ENCODE data around the gene RAB38. TPM values are rescaled to one million over a fixed set of nuclear protein-coding genes. Genes with fewer than 3 reads are reported as not detected.

RAB38 gene
- total and polyA plus RNA-seq, 7 donors: 0.20 to 0.63 (median 0.24) TPM; not detected in 1

GRCh38 chr11:88183233-88183632 lies 8.0 kb upstream of the RAB38 start:
- WGBS, 3 donors: 88 to 95% (median 90%) methylated on average over 3 of the region's 3 CpGs
- no peak for ATAC-seq
- intact Hi-C loops (cut with DNase I): no loop called here

DNA sequence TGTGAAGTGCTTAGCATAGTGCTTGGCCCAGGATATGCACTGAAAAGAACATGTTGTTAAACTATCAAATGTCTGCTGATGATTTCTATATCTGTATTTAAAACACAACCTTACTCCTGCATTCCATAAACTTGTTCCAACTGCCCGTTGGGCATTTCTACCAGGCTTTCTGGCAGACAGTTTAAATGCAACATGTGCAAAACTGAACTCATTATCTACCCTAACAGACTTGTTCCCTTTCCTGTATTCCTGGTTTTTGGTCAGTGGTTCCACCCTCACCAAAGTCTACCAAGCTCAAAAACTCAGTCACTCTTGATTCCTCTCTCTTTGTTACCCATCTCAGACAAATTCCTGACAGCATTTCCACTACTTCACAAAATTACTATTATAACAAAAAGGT lies 6.5 kb upstream of the RAB38 start:
- Histone ChIP-seq H3K27me3 (ENCODE audit: insufficient read depth in 3 of 3, low read length in 2 of 3) (no peaks in the 10 kb centered on the region), H3K4me1 (no peaks in the 10 kb centered on the region), H3K9me3 (no peaks in the 10 kb centered on the region), H3K27ac (no peak overlapping the region), H3K4me3 (no peak overlapping the region), H3K36me3 (ENCODE audit: insufficient read depth in 1 of 2, low read depth in 1 of 2) (no peaks in the 10 kb centered on the region)
- DNase-seq (no peak), ATAC-seq (no peak)
- intact Hi-C loops (cut with DNase I): no loop called here
- no peak for TF ChIP-seq CTCF (IDR thresholded peaks at IDR 0.05)
- 10 to 21% (median 16%) methylated on average over 1 of the region's 1 CpG for WGBS, 3 donors

More at GRCh38 chr11:88183233-88183632, 8.0 kb upstream of the RAB38 start:
- Histone ChIP-seq H3K36me3 (ENCODE audit: insufficient read depth in 1 of 2, low read depth in 1 of 2) (no peaks in the 10 kb centered on the region), H3K9me3 (no peaks in the 10 kb centered on the region), H3K27ac (no peak overlapping the region), H3K4me3 (no peak overlapping the region), H3K27me3 (ENCODE audit: insufficient read depth in 3 of 3, low read length in 2 of 3) (no peaks in the 10 kb centered on the region), H3K4me1 (no peaks in the 10 kb centered on the region)
- DNase-seq: no peak
- TF ChIP-seq CTCF (IDR thresholded peaks at IDR 0.05): no peak

GRCh38 chr11:88179971-88180629 lies 4.9 kb upstream of the RAB38 start:
- 64 to 80% (median 70%) methylated on average over 3 of the region's 3 CpGs for WGBS, 3 donors
- Histone ChIP-seq H3K36me3 (ENCODE audit: insufficient read depth in 1 of 2, low read depth in 1 of 2) (no peaks in the 10 kb centered on the region), H3K9me3 (no peaks in the 10 kb centered on the region), H3K4me3 (no peak overlapping the region), H3K27ac (no peak overlapping the region), H3K4me1 (no peaks in the 10 kb centered on the region), H3K27me3 (ENCODE audit: insufficient read depth in 3 of 3, low read length in 2 of 3) (no peaks in the 10 kb centered on the region)
- intact Hi-C loops (cut with DNase I): loop anchor here in 1 of 2 donors (10.0 kb wide), 1 partner anchor 65 kb away; no protein-coding TSS in a partner anchor
- no peak for TF ChIP-seq CTCF (IDR thresholded peaks at IDR 0.05)
- ATAC-seq: no peak
- no peak for DNase-seq

DNA sequence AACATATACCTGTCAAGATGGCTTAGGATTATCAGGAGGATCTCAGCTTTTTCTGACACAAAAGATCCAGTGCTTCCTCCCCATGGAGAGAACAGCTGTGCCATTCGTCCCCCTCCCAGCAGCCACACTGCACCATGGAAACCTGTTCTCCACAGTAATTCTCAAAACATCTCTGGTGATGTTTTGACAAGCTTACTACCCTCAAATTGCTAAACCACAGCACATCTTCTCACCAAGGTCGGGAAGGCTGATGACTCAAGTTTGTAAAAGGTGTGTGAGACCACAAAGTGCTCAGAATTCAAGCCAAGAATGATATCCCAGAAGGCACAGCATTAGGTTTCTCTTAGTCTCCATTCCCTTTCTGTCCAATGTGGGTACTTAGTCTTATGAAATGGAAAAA lies 3.9 kb upstream of the RAB38 start:
- Histone ChIP-seq H3K27ac (no peak overlapping the region), H3K4me3 (no peak overlapping the region), H3K36me3 (ENCODE audit: insufficient read depth in 1 of 2, low read depth in 1 of 2) (no peaks in the 10 kb centered on the region), H3K9me3 (no peaks in the 10 kb centered on the region), H3K27me3 (ENCODE audit: insufficient read depth in 3 of 3, low read length in 2 of 3) (no peaks in the 10 kb centered on the region), H3K4me1 (no peaks in the 10 kb centered on the region)
- no peak for TF ChIP-seq CTCF (IDR thresholded peaks at IDR 0.05)
- ATAC-seq: no peak
- no peak for DNase-seq
- WGBS, 3 donors: 33 to 59% (median 36%) methylated on average over 2 of the region's 2 CpGs
- intact Hi-C loops (cut with DNase I): loop anchor here in 1 of 2 donors (10.0 kb wide), 1 partner anchor 64 kb away; no protein-coding TSS in a partner anchor

DNA sequence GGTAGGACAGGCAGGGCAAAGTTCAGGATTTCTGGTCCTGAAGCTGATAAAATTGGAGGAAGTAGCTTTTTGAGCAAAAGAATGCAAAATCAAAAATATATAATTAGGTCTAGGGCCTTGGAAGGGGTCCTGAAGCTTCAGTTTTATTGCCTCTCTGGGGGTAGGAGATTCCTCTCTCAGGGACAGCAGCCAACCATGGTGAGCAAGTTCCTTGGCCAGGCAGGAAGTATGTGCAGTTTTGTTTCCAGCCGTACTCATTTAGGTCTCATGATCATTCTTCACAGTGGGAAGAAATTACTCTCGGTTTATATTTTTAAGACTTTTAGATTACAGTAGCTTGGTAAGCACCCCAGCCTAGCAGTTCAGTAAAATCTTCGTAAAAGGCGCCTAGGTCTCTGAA lies 2.9 kb upstream of the RAB38 start:
- Histone ChIP-seq H3K9me3 (no peaks in the 10 kb centered on the region), H3K27me3 (ENCODE audit: insufficient read depth in 3 of 3, low read length in 2 of 3) (no peaks in the 10 kb centered on the region), H3K4me3 (no peak overlapping the region), H3K27ac (no peak overlapping the region), H3K36me3 (ENCODE audit: insufficient read depth in 1 of 2, low read depth in 1 of 2) (no peaks in the 10 kb centered on the region), H3K4me1 (no peaks in the 10 kb centered on the region)
- DNase-seq: no peak
- intact Hi-C loops (cut with DNase I): loop anchor here in 1 of 2 donors (10.0 kb wide), 1 partner anchor 63 kb away; no protein-coding TSS in a partner anchor
- no peak for ATAC-seq
- WGBS, 3 donors: 66 to 71% (median 71%) methylated on average over 4 of the region's 4 CpGs
- TF ChIP-seq CTCF (IDR thresholded peaks at IDR 0.05): no peak
